Smooth muscle cell (in vitro differentiated cells): Measurements from ENCODE around the gene NPAS3. TPM values are rescaled to one million over a fixed set of nuclear protein-coding genes. Genes with fewer than 3 reads are reported as not detected.

ENCODE experiments used
- DNase-seq: peaks from one replicate; lab custom pipeline; 2025; ENCODE audit not compliant: unreplicated experiment; lab: John Stamatoyannopoulos, UW
- H2AFZ ChIP-seq: fragments of 200-600 bp; sonication (generic); 2 replicates; pipeline ENCODE4 v1.6.0; 2016; ENCODE audit warnings: antibody characterized with exemption, low read depth, mild to moderate bottlenecking
- H3F3A ChIP-seq: fragments of 200-600 bp; sonication (generic); 2 replicates; pipeline ENCODE4 v1.6.0; 2017; ENCODE audit warnings: antibody characterized with exemption, low read depth
- H3K27ac ChIP-seq: fragments of 200-600 bp; sonication (generic); 2 replicates; pipeline ENCODE4 v1.5.1; 2016; ENCODE audit warnings: low read depth, mild to moderate bottlenecking
- H3K27me3 ChIP-seq: fragments of 200-600 bp; sonication (generic); 2 replicates; pipeline ENCODE4 v1.6.1; 2016; ENCODE audit warnings: low read depth, mild to moderate bottlenecking
- H3K36me3 ChIP-seq: fragments of 200-600 bp; sonication (generic); 2 replicates; pipeline ENCODE4 v1.5.1; 2016; ENCODE audit warnings: low read depth
- H3K4me1 ChIP-seq: fragments of 200-600 bp; sonication (generic); 2 replicates; pipeline ENCODE4 v1.5.1; 2016; ENCODE audit warnings: low read depth
- H3K4me2 ChIP-seq: fragments of 200-600 bp; sonication (generic); 2 replicates; pipeline ENCODE4 v1.6.0; 2016; ENCODE audit warnings: mild to moderate bottlenecking
- H3K4me3 ChIP-seq: fragments of 200-600 bp; sonication (generic); 2 replicates; pipeline ENCODE4 v1.5.1; 2016; ENCODE audit warnings: mild to moderate bottlenecking
- H3K79me2 ChIP-seq: fragments of 200-600 bp; sonication (generic); 2 replicates; pipeline ENCODE4 v1.6.0; 2016; ENCODE audit warnings: low read depth, mild to moderate bottlenecking
- H3K9ac ChIP-seq: fragments of 200-600 bp; sonication (generic); 2 replicates; pipeline ENCODE4 v1.6.0; 2016; ENCODE audit warnings: low read depth
- H3K9me3 ChIP-seq: fragments of 200-600 bp; sonication (generic); replicated peaks from 2 replicates; pipeline ENCODE4 v1.5.1; 2016; ENCODE audit warnings: low read depth
- H4K20me1 ChIP-seq: fragments of 200-600 bp; sonication (generic); 2 replicates; pipeline ENCODE4 v1.6.0; 2016; ENCODE audit warnings: low read depth
- CTCF ChIP-seq: fragments of 200-600 bp; sonication (generic); IDR thresholded peaks from 2 replicates; pipeline ENCODE4 v1.5.1; 2017; ENCODE audit warnings: borderline replicate concordance, mild to moderate bottlenecking, antibody characterized with exemption; ENCODE audit not compliant: insufficient read depth, poor library complexity, severe bottlenecking
- WGBS: methylation state at CpG from one replicate; pipeline ENCODE4 v1.1.7; 2016; ENCODE audit warnings: low lambda C conversion rate; 5-methylcytosine and 5-hydroxymethylcytosine counted together
- polyA plus RNA-seq: library from polyadenylated mRNA; unstranded; fragments of >200 nt; fragmentation: Nextera tagmentation; extraction: Ambion mirVana; gene quantifications from 2 replicates; pipeline ENCODE4 v1.2.1, GENCODE V29; 2016
- total RNA-seq: library from RNA; depleted of rRNA; stranded (reverse); fragments of >200 nt; gene quantifications from 2 replicates; pipeline ENCODE4 v1.2.3, GENCODE V29; 2014

Gene NPAS3
- total and polyA plus RNA-seq, 2 experiments from 2014 or later: 0.79 to 2.0 TPM

GRCh38 chr14:33756833-33757232, 818.2 kb downstream of the NPAS3 start:
- Histone ChIP-seq H3K36me3 (no peaks in the 10 kb centered on the region), H3K4me1 (peaks cover 9% of the 10 kb centered on the region), H3K79me2 (no peaks in the 10 kb centered on the region), H3K9me3 (no peaks in the 10 kb centered on the region), H3K27ac (no peak overlapping the region), H3K27me3 (no peaks in the 10 kb centered on the region), H3K9ac (no peak overlapping the region), H2AFZ (no peak overlapping the region), H3K4me3 (no peak overlapping the region), H3K4me2 (no peak overlapping the region), H4K20me1 (no peaks in the 10 kb centered on the region), H3F3A (peaks cover 3% of the 10 kb centered on the region)
- DNase-seq: no peak
- no peak for TF ChIP-seq CTCF
- WGBS: 81% methylated on average over 1 of the region's 1 CpG

DNA sequence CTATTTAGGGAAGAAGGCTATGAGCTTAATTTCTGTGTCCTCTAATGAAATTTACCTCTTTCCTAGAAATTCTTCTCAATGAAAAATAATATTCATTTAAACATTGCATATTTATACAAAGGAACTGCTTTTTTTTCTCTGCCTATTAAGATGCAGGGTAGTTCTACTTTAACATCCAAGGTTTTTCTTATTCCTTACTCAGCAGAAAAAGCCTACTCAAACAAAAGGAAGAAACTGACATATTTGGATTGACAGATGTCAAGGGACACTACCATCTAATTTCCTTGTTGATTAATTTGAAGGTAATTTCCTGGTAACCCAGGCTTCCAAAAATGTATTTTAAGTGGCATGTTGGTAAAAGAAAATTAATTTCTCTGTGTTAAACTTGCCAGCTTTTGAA, 819.9 kb downstream of the NPAS3 start:
- H3K27ac ChIP-seq: no peak overlapping the region
- no peak for DNase-seq
- H3K79me2 ChIP-seq: no peaks in the 10 kb centered on the region
- H3K4me2 ChIP-seq: no peak overlapping the region
- peaks cover 24% of the 10 kb centered on the region for H3K4me1 ChIP-seq
- H2AFZ ChIP-seq: no peak overlapping the region
- no peak for TF ChIP-seq CTCF
- H3K9me3 ChIP-seq: no peaks in the 10 kb centered on the region
- H3K9ac ChIP-seq: no peak overlapping the region
- H3F3A ChIP-seq: peaks cover 8% of the 10 kb centered on the region
- H3K27me3 ChIP-seq: no peaks in the 10 kb centered on the region
- H4K20me1 ChIP-seq: no peaks in the 10 kb centered on the region
- no peaks in the 10 kb centered on the region for H3K36me3 ChIP-seq
- H3K4me3 ChIP-seq: no peak overlapping the region

GRCh38 chr14:33762161-33762851, 823.6 kb downstream of the NPAS3 start:
- H3K27me3 ChIP-seq: no peaks in the 10 kb centered on the region
- no peak overlapping the region for H3K4me3 ChIP-seq
- H3K27ac ChIP-seq: peak overlapping the region; percentile 58
- WGBS: 20% methylated on average over 4 of the region's 4 CpGs
- H3K4me2 ChIP-seq: peak overlapping the region; percentile 66
- no peaks in the 10 kb centered on the region for H4K20me1 ChIP-seq
- no peak for DNase-seq
- no peaks in the 10 kb centered on the region for H3K9me3 ChIP-seq
- no peak for TF ChIP-seq CTCF
- H3K9ac ChIP-seq: peak overlapping the region; percentile 31
- no peaks in the 10 kb centered on the region for H3K36me3 ChIP-seq
- peaks cover 20% of the 10 kb centered on the region for H3F3A ChIP-seq
- peaks cover 49% of the 10 kb centered on the region for H3K4me1 ChIP-seq
- H3K79me2 ChIP-seq: no peaks in the 10 kb centered on the region
- H2AFZ ChIP-seq: peak overlapping the region; percentile 76
